H1 (cell line): ENCODE data around the gene SYNPO. TPM values are rescaled to one million over a fixed set of nuclear protein-coding genes. Genes with fewer than 3 reads are reported as not detected.

Experiments
- BCL11A ChIP-seq, 2 experiments: IDR thresholded peaks; one replicate each; pipeline ENCODE4 v1.6.1; 2011; ENCODE audit warnings: low read depth in 2 of 2, low read length in 2 of 2, mild to moderate bottlenecking in 2 of 2
- polyA plus RNA-seq, 7 experiments: library from polyadenylated mRNA; depleted of rRNA in 3 of 7; stranded (reverse) in 5 of 7; unstranded in 2 of 7; fragments of >200 nt in 5 of 7; fragments of 200-250 nt in 2 of 7; gene quantifications; 1 replicate in 5 of 7; 2 replicates in 1 of 7; 4 replicates in 1 of 7; pipeline versions ENCODE4 v1.2.1 to v1.2.3, GENCODE V29; 2011 to 2013; ENCODE audit warnings: missing spikeins in 2 of 7, mixed read lengths in 2 of 7
- total RNA-seq: library from RNA; stranded (reverse); fragmentation: NEBNext Ultra II Directional; extraction: Animal tissue kit (Norgen Biotek cat#: 25700); gene quantifications from 2 replicates; pipeline ENCODE4 v1.2.1, GENCODE V29; 2021

Gene SYNPO
- total and polyA plus RNA-seq, 2 of the 8 experiments (the other 6 are each of a cell fraction or from before 2014, with no cell fraction given): 2.3 TPM

DNA sequence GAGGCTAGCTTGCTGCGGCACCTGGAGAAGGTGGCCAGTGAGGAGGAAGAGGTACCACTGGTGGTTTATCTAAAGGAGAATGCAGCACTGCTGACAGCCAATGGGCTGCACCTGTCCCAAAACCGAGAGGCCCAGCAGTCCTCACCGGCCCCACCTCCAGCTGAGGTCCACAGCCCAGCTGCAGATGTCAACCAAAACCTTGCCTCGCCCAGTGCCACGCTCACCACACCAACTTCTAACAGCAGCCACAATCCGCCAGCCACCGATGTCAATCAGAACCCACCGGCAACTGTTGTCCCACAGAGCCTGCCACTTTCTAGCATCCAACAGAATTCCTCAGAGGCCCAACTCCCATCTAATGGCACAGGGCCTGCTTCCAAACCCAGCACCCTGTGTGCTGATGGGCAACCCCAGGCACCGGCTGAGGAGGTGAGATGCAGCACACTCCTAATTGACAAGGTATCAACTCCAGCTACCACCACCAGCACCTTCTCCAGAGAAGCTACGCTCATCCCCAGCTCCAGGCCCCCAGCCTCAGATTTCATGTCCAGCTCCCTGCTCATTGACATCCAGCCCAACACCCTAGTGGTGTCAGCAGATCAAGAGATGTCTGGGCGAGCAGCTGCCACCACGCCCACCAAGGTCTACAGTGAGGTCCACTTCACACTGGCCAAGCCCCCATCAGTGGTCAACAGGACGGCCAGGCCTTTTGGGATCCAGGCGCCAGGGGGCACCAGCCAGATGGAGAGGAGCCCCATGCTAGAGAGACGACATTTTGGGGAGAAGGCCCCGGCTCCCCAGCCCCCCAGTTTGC lies 8.0 kb downstream of the SYNPO start (continued):
- TF ChIP-seq BCL11A (IDR thresholded peaks at IDR 0.05; ENCODE audit: low read depth in 2 of 2, low read length in 2 of 2): no peak
